Small intestine (tissue), 7 donors: ENCODE measurements around the gene RC3H1. TPM values are rescaled to one million over a fixed set of nuclear protein-coding genes. Genes with fewer than 3 reads are reported as not detected.

Experiments used
- DNase-seq, 2 donors: peaks; one replicate each; pipeline versions ENCODE4 v3.0.0 to v3.0.0-alpha.2; 2013
- FAIRE-seq: peaks from 2 replicates; lab custom pipeline; 2012; peaks lifted over from hg19 to GRCh38; lab: Jason Lieb, UNC
- H3K27ac ChIP-seq, 3 donors: one replicate each; pipeline ENCODE4 v1.5.1; 2013; ENCODE audit warnings: low read length in 2 of 3, mild to moderate bottlenecking in 2 of 3, control low read depth in 1 of 3, inconsistent platforms in 1 of 3, low read depth in 1 of 3, moderate library complexity in 1 of 3
- H3K27me3 ChIP-seq, 3 donors: one replicate each; pipeline ENCODE4 v1.6.1; 2013; ENCODE audit warnings: low read length in 3 of 3, inconsistent platforms in 1 of 3; ENCODE audit not compliant: control insufficient read depth in 3 of 3, insufficient read depth in 3 of 3
- H3K36me3 ChIP-seq, 3 donors: one replicate each; pipeline ENCODE4 v1.6.1; 2013; ENCODE audit warnings: low read length in 3 of 3, inconsistent platforms in 1 of 3, low read depth in 1 of 3, mild to moderate bottlenecking in 1 of 3, moderate library complexity in 1 of 3; ENCODE audit not compliant: control insufficient read depth in 3 of 3, insufficient read depth in 2 of 3
- H3K4me1 ChIP-seq, 3 donors: one replicate each; pipeline ENCODE4 v1.6.1; 2013; ENCODE audit warnings: low read length in 2 of 3, inconsistent platforms in 1 of 3, low read depth in 1 of 3, mild to moderate bottlenecking in 1 of 3, moderate library complexity in 1 of 3; ENCODE audit not compliant: control insufficient read depth in 3 of 3, insufficient read depth in 2 of 3
- H3K4me3 ChIP-seq, 3 donors: one replicate each; pipeline ENCODE4 v1.5.1; 2013; ENCODE audit warnings: low read length in 3 of 3, control low read depth in 1 of 3, inconsistent platforms in 1 of 3, low read depth in 1 of 3, mild to moderate bottlenecking in 1 of 3, moderate library complexity in 1 of 3
- H3K9me3 ChIP-seq, 2 donors: one replicate each; pipeline ENCODE4 v1.6.1; 2013; ENCODE audit warnings: low read depth in 1 of 2, low read length in 1 of 2; ENCODE audit not compliant: control insufficient read depth in 2 of 2, insufficient read depth in 1 of 2
- WGBS, 3 donors: extraction: QIAGEN DNeasy Blood & Tissue Kit; methylation state at CpG; one replicate each; pipeline ENCODE4 v1.1.7; 2013; 5-methylcytosine and 5-hydroxymethylcytosine counted together
- polyA plus RNA-seq, 4 donors: library from polyadenylated mRNA; stranded (reverse) in 3 of 4; unstranded in 1 of 4; fragments of 200-250 nt in 3 of 4; fragments of 120-200 nt in 1 of 4; gene quantifications; one replicate each; pipeline versions ENCODE4 v1.2.1 to v1.2.3, GENCODE V29; 2013
- donor health status: healthy with polysubstance abuse.
- donor health status: control.
- donor health status: control.
- donor health status: Bipolar disorder and iron deficiency.
- donor health status: healthy.

The RC3H1 gene
- polyA plus RNA-seq, 4 donors: 2.4 to 12.3 (median 4.4) TPM

DNA sequence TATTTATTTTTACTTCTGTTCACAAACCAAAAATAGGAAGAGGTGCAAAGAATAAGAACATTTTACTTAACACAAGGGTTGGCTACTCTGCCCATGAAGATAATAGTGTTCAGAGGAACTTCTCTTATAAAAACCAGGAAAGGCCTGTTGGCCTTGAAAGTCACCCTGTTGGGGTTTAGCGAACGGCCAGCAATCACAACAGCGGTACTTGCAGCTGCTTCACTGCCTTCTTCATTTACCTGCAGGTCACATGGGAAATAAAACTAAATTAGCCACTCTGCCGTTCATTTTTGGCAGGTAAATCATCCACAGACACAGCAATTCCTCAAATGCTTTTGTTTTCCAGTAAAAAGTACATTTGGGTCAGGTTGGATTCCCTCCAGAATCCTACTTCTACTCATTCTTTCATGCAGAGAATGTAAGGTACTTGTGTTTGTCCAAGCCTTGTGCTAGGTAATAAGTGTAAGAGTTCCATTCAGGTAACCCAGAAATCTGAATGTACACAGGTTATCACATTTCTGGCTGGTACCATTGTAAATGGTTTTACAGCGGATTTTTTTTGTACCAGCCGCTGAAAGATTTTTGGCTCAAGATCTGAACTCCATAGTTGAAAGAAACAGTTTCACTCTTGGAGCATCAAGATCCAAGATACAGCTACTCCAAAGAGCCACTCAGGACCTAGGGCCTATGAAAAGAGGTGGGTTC is 118.2 kb downstream of the RC3H1 start:
- FAIRE-seq (no peak), DNase-seq (no peak)
- Histone ChIP-seq H3K27me3 (no peaks in the 10 kb centered on the region), H3K27ac (no peak overlapping the region), H3K4me1 (no peaks in the 10 kb centered on the region), H3K4me3 (no peak overlapping the region), H3K9me3 (peaks cover 0 to 3% of the 10 kb centered on the region in 2 donors), H3K36me3 (no peaks in the 10 kb centered on the region)
- WGBS, 3 donors: 77 to 90% (median 83%) methylated on average over 6 of the region's 6 CpGs

GRCh38 chr1:173900992-173901391 is 121.2 kb downstream of the RC3H1 start:
- Histone ChIP-seq H3K27ac (no peak overlapping the region), H3K9me3 (no peaks in the 10 kb centered on the region), H3K36me3 (no peaks in the 10 kb centered on the region), H3K27me3 (no peaks in the 10 kb centered on the region), H3K4me1 (no peaks in the 10 kb centered on the region), H3K4me3 (no peak overlapping the region)
- DNase-seq: no peak
- FAIRE-seq: no peak
- WGBS, 3 donors: 58 to 78% (median 75%) methylated on average over 3 of the region's 3 CpGs

DNA sequence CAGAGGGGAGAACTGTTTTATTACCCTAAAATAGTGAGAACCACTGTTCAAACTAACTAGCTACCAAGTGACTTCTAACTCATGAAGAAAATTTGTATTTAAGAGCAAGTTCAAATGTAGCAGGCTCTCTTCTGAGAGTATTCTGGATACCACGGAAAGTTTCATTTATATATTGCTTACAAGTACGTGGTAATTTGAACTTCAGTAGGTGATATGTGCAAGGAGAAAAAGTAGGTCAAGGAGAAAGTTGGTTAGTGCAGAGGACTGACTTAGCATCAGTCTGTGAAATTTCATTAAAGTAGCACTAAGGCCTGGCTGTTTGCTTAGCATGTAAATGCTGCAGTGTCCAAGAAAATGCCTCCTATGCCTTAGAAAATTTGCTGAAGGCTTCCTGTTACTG is 121.7 kb downstream of the RC3H1 start:
- WGBS, 3 donors: 75 to 81% (median 77%) methylated on average over 2 of the region's 2 CpGs
- Histone ChIP-seq H3K4me1 (no peaks in the 10 kb centered on the region), H3K36me3 (no peaks in the 10 kb centered on the region), H3K27ac (no peak overlapping the region), H3K27me3 (no peaks in the 10 kb centered on the region), H3K9me3 (no peaks in the 10 kb centered on the region), H3K4me3 (no peak overlapping the region)
- DNase-seq: no peak
- no peak for FAIRE-seq

- no peak overlapping the region for H3K27ac ChIP-seq
- 67 to 84% (median 71%) methylated on average over 3 of the region's 3 CpGs for WGBS, 3 donors
- H3K27me3 ChIP-seq: no peaks in the 10 kb centered on the region
- H3K9me3 ChIP-seq: no peaks in the 10 kb centered on the region
- H3K36me3 ChIP-seq: peaks cover 2 to 3% (median 2%) of the 10 kb centered on the region in 3 donors
- no peaks in the 10 kb centered on the region for H3K4me1 ChIP-seq
- DNase-seq: no peak
- FAIRE-seq: no peak
- H3K4me3 ChIP-seq: no peak overlapping the region
Observed at GRCh38 chr1:173894189-173894588, 128.0 kb downstream of the RC3H1 start.

GRCh38 chr1:173893611-173894010 is 128.5 kb downstream of the RC3H1 start:
- Histone ChIP-seq H3K4me3 (no peak overlapping the region), H3K27me3 (no peaks in the 10 kb centered on the region), H3K4me1 (no peaks in the 10 kb centered on the region), H3K9me3 (no peaks in the 10 kb centered on the region), H3K27ac (no peak overlapping the region), H3K36me3 (peaks cover 2 to 3% (median 2%) of the 10 kb centered on the region in 3 donors)
- DNase-seq (no peak), FAIRE-seq (no peak)
- WGBS, 3 donors: 97 to 99% (median 97%) methylated on average over 1 of the region's 1 CpG

GRCh38 chr1:173889885-173890284 is 132.3 kb downstream of the RC3H1 start:
- no peaks in the 10 kb centered on the region for H3K9me3 ChIP-seq
- peaks cover 2 to 10% (median 5%) of the 10 kb centered on the region in 3 donors for H3K36me3 ChIP-seq
- no peak overlapping the region for H3K27ac ChIP-seq
- H3K27me3 ChIP-seq: no peaks in the 10 kb centered on the region
- no peaks in the 10 kb centered on the region for H3K4me1 ChIP-seq
- WGBS, 3 donors: 95 to 98% (median 96%) methylated on average over 2 of the region's 2 CpGs
- no peak overlapping the region for H3K4me3 ChIP-seq
- no peak for FAIRE-seq
- DNase-seq: no peak

- DNase-seq (no peak), FAIRE-seq (no peak)
- Histone ChIP-seq H3K4me3 (no peak overlapping the region), H3K9me3 (no peaks in the 10 kb centered on the region), H3K27ac (no peak overlapping the region), H3K36me3 (peaks cover 2 to 15% (median 5%) of the 10 kb centered on the region in 3 donors), H3K4me1 (no peaks in the 10 kb centered on the region), H3K27me3 (no peaks in the 10 kb centered on the region)
Observed at GRCh38 chr1:173888749-173889148, 133.4 kb downstream of the RC3H1 start.

DNA sequence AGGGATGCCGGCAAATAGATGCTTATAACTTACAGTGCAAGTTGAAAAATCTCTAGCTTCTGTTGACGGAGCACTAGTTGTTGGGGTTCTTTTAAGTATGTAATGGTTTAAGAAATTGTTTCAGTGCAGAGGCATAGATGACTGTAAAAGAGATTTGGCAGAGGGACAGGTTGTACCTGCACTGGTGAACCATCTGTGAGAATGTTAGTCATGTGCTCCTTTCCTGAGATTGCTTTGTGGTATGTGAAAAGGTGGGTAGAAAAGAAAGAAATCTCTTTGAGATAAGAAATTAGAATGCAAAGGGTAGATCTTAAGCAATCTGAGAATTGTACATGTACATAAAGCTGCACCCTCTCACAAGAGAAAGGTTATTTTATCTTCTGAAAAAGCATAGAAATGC is 134.5 kb downstream of the RC3H1 start:
- no peaks in the 10 kb centered on the region for H3K4me1 ChIP-seq
- no peaks in the 10 kb centered on the region for H3K27me3 ChIP-seq
- no peak overlapping the region for H3K27ac ChIP-seq
- DNase-seq: no peak
- H3K9me3 ChIP-seq: no peaks in the 10 kb centered on the region
- no peak overlapping the region for H3K4me3 ChIP-seq
- 95 to 100% (median 97%) methylated on average over 2 of the region's 2 CpGs for WGBS, 3 donors
- peaks cover 2 to 15% (median 5%) of the 10 kb centered on the region in 3 donors for H3K36me3 ChIP-seq
- FAIRE-seq: no peak
